Measurements from ENCODE around the gene OSGIN1. TPM values are rescaled to one million over a fixed set of nuclear protein-coding genes. Genes with fewer than 3 reads are reported as not detected.

OSGIN1 gene
- total and polyA plus RNA-seq, 2 of the 8 experiments (the other 6 are each of a cell fraction or from before 2014, with no cell fraction given) = 0.58 to 0.76 TPM

DNA sequence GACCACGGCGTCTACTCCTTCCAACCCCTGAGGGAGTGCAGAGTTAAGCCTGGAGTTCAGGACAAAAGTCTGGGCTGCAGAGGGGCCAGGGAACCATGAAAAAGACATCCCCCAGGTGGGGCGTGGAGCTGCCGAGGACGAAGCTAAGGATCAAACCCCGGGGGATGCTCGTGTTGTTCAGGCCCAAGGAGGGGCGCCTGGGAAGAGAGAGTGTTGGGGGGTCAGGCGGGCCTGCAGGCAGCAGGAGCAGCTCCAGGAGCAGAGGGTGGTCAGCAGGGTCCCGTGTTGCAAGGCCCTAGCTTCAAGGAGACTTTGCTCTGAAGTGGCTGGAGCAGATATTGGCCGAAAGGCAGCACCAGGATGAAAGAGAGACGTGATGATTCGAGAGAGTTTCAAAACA is 41.7 kb downstream of the OSGIN1 start (continued):
- TF ChIP-seq CHD7 (IDR thresholded peaks at IDR 0.05; ENCODE audit: insufficient replicate concordance, low read length) = no peak

Data from H1 (cell line).